ENCODE results near the gene UGT8.
"Not testable (repeated sequence)": the region's sequence is repeated elsewhere in the genome, so short reads cannot be mapped to it uniquely, and the experiment has no call there.

Gene UGT8

GRCh38 chr4:114577386-114577785 is 21.2 kb upstream of the UGT8 start:
- ATAC-seq = no peak
- no peak for TF ChIP-seq ZFP3 (CRISPR knock-in tag; IDR thresholded peaks at IDR 0.05)
- TF ChIP-seq ZNF565 (CRISPR knock-in tag; conservative IDR thresholded peaks at IDR 0.05; ENCODE audit: low read depth) = no peak
- no peak for TF ChIP-seq ZNF70 (CRISPR knock-in tag; IDR thresholded peaks at IDR 0.05)
- no peak for TF ChIP-seq ISL1 (CRISPR knock-in tag; IDR thresholded peaks at IDR 0.05)
- no peak for TF ChIP-seq ZNF8 (CRISPR knock-in tag; IDR thresholded peaks at IDR 0.05)
- TF ChIP-seq POU6F1 (CRISPR knock-in tag; IDR thresholded peaks at IDR 0.05; ENCODE audit: borderline replicate concordance, low read depth) = no peak
- TF ChIP-seq ARNTL (CRISPR knock-in tag; IDR thresholded peaks at IDR 0.05; ENCODE audit: borderline replicate concordance, low read depth) = no peak
- TF ChIP-seq RARB (CRISPR knock-in tag; IDR thresholded peaks at IDR 0.05) = no peak
- no peak for TF ChIP-seq TSHZ2 (CRISPR knock-in tag; IDR thresholded peaks at IDR 0.05)
- no peak for TF ChIP-seq CSDC2 (CRISPR knock-in tag; IDR thresholded peaks at IDR 0.05)
- TF ChIP-seq BACH2 (CRISPR knock-in tag; IDR thresholded peaks at IDR 0.05; ENCODE audit: borderline replicate concordance) = no peak
- no peak for TF ChIP-seq PPARA (CRISPR knock-in tag; IDR thresholded peaks at IDR 0.05; ENCODE audit: borderline replicate concordance)

GRCh38 chr4:114582621-114583020 is 16.0 kb upstream of the UGT8 start:
- no peak for TF ChIP-seq TCF4 (CRISPR knock-in tag; IDR thresholded peaks at IDR 0.05; ENCODE audit: borderline replicate concordance)
- ATAC-seq = no peak

GRCh38 chr4:114588305-114588704 is 10.3 kb upstream of the UGT8 start:
- ATAC-seq = no peak
- TF ChIP-seq RARB (CRISPR knock-in tag; IDR thresholded peaks at IDR 0.05) (no peak), ZNF8 (CRISPR knock-in tag; IDR thresholded peaks at IDR 0.05) (no peak), CREB5 (CRISPR knock-in tag; IDR thresholded peaks at IDR 0.05; ENCODE audit: low read depth) (no peak), CSDC2 (CRISPR knock-in tag; IDR thresholded peaks at IDR 0.05) (no peak), TCF4 (CRISPR knock-in tag; IDR thresholded peaks at IDR 0.05; ENCODE audit: borderline replicate concordance) (no peak), ZNF70 (CRISPR knock-in tag; IDR thresholded peaks at IDR 0.05) (no peak), CSRNP3 (CRISPR knock-in tag; IDR thresholded peaks at IDR 0.05) (no peak), OSR1 (CRISPR knock-in tag; IDR thresholded peaks at IDR 0.05) (no peak), PATZ1 (CRISPR knock-in tag; IDR thresholded peaks at IDR 0.05; ENCODE audit: borderline replicate concordance) (no peak), ISL1 (CRISPR knock-in tag; IDR thresholded peaks at IDR 0.05) (no peak), SNAI2 (CRISPR knock-in tag; IDR thresholded peaks at IDR 0.05) (no peak), TSHZ2 (CRISPR knock-in tag; IDR thresholded peaks at IDR 0.05) (no peak)

- ATAC-seq = not testable (repeated sequence)
Measured at GRCh38 chr4:114590360-114590759, 8.2 kb upstream of the UGT8 start.

Measured in SK-N-SH treated with all-trans-retinoic acid at 6 μM for 48 hours (cell line).